ENCODE measurements around the gene UBR1.
"Not testable (repeated sequence)": the region's sequence is repeated elsewhere in the genome, so short reads cannot be mapped to it uniquely, and the experiment has no call there.

Gene UBR1

DNA sequence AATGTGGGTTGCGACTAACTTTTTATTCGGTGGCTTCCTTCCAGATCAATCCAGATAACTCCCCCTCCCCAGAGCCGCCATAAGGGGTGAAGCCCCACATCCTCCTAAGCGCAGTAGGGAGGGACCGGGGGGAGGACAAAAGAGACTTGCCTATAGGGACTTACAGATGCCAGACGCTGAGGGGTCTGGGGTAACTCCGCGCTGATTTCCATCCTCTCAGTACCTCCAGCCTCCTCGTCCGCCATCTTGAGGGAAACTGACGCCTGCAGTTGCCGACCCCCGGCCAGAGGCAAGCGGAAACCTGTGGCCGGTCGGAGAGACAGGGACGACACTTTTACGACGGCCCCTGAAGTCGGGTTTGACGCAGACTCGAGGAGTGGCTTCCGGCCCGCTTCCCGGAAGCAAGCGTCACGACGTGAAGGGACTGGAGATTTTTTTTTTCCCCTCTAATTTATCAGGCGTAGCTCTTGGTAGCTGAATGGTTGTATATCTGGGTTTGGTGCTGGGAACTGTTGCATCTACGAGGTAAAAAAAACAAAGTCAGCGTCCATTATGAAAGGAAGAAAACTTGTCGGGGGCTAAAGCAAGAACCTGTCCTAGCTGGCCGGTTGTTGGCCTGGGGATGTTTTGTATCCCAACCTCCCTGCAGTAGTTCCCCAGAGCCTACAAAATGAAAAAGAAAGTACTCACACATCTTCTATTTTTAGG lies at the start of gene UBR1:
UBR1 (minus strand) TSS at position 261 of the 708 bp plus-strand sequence; CDS start at position 245, 16 bp downstream.
- peak; percentile 94 for FAIRE-seq

DNA sequence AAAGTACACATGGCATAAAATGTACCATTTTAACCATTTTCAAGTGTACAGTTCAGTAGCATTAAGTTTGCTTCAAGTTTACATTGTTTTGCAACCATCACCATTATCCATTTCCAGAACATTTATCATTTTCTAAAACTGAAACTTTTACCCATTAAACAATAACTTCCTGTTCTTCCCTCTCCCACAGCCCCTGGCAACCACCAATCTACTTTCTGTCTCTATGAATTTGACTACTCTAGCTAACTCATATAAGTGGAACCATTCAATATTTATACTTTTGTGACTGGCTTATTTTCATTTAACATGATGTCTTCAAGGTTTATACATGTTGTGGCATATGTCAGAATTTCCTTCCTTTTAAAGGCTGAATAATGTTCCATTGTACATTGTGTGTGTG lies 47.4 kb upstream of the UBR1 start:
- FAIRE-seq, result no peak

DNA sequence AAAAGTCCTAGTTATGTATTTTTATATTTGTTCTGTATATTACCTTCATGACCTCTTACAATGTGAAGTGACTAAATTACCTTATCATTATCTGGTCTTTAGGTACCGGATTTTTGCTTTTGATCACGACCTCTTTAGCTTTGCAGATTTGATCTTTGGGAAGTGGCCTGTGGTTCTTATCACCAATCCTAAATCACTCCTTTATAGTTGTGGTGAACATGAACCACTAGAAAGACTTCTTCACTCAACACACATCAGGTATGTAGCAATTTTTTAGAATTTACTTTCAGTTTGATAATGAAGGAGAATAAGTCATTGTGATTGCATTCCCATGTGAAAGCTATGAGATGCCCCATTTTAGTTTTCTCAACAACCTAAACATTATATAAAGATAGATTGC lies 45.9 kb upstream of the UBR1 start:
- FAIRE-seq, result no peak

GRCh38 chr15:43150191-43150929 lies 44.5 kb upstream of the UBR1 start:
- FAIRE-seq, result no peak

GRCh38 chr15:43146184-43146583 lies 40.3 kb upstream of the UBR1 start:
- FAIRE-seq, result no peak

GRCh38 chr15:43144512-43144911 lies 38.7 kb upstream of the UBR1 start:
- FAIRE-seq, result no peak

DNA sequence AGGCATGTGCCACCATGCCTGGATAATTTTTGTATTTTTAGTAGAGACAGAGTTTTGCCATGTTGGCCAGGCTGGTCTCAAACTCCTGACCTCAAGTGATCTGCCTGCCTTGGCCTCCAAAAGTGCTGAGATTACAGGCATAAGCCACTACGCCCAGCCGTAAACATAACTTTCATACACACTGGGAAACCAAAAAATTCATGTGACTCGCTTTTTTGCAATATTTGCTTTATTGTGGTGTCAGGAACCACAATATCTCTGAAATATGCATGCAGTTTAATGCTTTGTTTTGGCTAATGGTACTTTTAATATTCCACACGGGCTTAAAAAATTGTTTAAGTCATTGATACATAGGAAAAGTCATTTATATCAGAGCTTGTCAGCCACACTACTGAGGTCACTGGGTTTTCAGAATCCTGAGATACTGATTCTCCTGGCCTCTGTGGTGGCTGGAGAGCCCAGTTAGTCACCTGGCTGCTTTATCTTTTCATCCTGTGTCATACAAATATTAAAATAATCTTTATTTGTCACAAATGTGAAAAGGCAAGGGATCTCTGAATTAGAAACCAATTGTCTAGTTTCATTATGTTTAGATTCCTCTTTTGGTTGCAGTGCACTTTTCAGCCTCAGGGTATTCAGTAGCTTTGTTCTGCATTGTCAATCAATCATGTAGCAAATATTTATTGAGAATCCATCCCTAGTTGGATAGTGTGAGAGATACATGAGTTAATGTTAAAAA lies 37.5 kb upstream of the UBR1 start:
- no peak for FAIRE-seq

DNA sequence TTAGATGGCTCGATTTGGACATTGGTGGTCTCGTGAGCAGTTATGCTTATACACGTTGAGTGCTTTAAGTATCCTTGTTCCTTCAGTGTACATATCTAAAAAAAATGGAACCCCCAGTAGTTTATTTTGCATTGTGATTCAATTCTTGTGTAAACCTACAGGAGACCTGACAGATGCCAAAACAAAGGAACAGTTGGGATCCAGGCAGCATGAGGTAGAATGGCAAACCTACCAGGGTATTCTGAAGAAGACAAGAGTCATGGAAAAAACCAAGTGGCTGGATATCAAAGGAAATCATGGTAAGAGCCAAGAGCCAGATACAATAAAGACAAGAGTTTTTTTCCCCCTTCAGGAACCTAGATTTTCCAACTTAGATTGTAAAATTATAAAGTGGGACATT lies 29.5 kb upstream of the UBR1 start:
- no peak for FAIRE-seq

DNA sequence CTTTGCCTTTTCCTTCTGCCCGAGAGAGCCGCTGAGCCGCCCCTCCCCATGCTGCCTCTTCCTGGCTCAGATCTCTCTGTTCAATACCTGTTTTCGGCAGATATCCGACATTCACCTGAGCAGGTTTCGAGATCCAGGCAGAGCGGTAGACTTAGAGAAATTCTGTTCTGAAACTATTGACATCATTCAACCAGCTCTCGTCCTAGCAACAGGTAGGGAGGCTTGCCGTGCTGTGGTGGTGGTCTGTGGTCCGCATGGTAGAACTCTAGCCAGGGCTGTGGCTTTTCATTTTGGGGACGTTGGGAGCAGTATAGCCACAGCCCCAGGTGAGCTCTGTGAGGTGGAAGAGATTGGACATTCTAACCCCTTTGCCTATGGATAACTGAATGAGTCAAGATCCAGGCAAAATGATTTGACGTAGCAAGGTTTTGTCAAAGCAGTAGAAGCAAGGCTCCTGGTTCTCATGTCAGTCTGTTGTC lies 28.4 kb upstream of the UBR1 start:
- FAIRE-seq, result no peak

DNA sequence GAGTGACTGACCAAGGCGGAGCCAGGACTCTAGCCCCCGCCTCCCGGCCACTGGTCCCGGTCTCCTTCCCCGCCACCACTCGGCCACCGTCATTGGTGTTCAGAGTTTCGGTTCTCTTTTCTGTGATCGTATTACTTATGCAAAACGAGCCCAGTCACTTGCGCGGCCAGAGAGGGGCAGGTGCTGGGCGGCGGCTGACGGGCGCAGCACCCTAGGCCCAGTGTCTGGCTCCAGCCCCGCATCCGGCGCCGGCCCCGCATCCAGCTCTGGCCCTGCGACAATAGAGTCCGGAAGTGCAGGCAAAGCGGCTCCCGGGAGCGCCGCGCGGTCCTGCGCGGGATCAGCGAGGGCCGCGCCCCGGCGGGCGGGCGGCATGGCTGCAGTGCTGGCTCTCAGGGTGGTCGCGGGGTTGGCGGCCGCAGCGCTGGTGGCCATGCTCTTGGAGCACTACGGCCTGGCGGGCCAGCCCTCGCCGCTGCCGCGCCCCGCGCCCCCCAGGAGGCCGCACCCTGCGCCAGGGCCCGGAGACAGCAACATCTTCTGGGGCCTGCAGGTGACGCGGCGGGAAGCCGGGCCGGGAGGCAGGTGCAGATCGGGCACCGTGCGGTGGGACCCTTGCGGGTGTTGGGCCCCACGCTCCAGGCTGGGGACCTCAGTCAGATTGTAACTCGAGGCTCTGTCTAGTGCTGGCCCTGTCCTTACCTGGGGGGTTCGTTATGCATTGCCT lies 27.8 kb upstream of the UBR1 start, which contains the start of gene TMEM62:
TMEM62 (plus strand) TSS at position 157 of the 727 bp plus-strand sequence; CDS start at position 374, 217 bp downstream.
- FAIRE-seq, result no peak

GRCh38 chr15:43132830-43133429 lies 27.1 kb upstream of the UBR1 start:
- no peak for FAIRE-seq

GRCh38 chr15:43128980-43129335 lies 23.1 kb upstream of the UBR1 start:
- FAIRE-seq, result no peak

- FAIRE-seq, result not testable (repeated sequence)
These were observed 22.5 kb upstream of the UBR1 start for GRCh38 chr15:43128174-43128979.

- FAIRE-seq, result no peak
These were observed 21.9 kb upstream of the UBR1 start for GRCh38 chr15:43127752-43128151.

DNA sequence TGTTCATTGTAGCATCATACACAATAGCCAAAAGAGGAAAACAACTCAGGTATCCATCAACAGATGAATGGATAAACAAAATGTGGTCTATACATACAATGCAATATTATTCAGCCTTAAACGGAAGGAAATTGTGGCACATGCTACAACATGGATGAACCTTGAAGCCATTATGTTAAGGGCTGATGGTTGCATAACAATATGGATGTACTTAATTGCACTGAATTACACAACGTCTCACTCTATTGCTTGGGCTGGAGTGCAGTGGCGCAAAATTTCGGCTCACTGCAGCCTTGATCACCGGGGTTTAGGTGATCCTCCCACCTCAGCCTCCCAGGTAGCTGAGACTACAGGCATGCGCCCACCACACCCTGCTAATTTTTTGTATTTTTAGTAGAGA lies 20.5 kb upstream of the UBR1 start:
- FAIRE-seq, result no peak

DNA sequence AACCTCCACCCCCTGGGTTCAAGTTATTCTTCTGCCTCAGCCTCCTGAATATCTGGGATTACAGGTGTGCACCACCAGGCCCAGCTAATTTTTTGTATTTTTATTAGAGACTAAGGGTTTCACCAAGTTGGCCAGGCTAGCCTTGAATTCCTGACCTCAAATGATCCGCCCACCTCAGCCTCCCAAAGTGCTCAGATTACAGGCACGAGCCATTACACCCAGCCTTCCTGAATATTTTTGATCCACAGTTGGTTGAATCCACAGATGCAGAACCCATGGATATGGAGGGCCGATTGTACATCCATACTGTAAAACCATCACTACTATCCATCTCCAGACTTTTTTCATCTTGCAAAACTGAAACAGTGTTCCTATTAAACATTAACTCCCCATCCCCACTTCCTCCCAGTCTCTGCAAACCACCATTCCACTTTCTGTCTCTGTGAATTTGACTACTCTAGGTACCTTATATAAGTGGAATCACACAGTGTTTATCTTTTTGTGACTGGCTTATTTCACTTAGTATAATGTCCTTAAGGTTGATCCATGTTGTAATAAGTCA lies 19.3 kb upstream of the UBR1 start:
- no peak for FAIRE-seq

DNA sequence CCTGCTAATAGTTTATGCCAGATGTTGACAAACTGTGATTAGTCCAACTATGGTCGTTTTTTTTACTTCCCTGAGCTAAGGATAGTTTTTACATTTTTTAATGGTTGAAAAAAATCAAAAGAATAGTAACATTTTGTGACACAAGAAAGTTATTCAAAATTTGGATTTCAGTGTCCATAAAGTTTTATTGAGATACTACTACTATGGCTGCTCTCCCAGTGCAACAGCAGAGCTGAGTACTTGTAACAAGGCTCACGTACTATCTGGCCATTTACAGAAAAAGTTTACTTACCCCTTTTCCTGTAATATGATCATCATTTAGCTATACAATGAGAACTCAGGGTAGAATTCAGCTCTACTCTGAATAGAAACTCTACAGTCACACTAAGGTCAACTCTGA lies 16.0 kb upstream of the UBR1 start:
- no peak for FAIRE-seq

GRCh38 chr15:43118829-43119228 lies 13.0 kb upstream of the UBR1 start:
- FAIRE-seq, result no peak

DNA sequence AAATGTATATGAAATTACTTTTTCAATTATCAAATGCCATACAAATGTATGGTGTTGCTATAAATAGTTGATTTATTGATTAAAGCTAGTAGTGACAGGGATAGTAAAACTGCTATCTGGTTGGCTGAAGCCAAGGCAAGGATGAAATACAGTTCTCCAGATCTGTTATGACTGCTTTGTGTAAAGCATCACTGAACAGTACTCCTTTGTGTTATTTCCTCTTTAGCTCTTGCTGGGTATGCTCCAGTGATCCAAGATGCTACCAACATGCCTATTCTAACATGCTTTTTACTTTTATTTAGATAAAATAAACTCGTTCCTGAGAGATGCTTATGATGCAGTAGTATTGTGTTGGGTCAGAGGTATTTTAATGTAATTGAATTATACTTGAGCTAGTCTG lies 12.4 kb upstream of the UBR1 start:
- no peak for FAIRE-seq

DNA sequence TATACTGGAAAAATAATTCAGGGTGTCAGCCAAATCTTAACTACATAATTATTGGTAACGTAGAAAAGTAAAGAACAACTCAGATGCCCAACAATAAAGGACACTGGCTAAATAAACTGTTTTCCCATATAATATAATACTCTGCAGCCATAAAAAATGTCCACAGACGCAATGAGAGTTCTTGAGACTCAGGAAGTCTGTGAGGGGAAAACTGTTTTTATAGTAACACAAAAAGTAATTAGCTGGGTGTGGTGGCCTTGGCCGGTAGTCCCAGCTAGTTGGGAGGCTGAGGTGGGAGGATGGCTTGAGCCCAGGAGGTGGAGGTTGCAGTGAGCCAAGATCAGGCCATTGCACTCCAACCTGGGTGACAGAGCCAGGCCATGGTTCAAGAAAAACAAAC lies 5.5 kb upstream of the UBR1 start:
- no peak for FAIRE-seq

DNA sequence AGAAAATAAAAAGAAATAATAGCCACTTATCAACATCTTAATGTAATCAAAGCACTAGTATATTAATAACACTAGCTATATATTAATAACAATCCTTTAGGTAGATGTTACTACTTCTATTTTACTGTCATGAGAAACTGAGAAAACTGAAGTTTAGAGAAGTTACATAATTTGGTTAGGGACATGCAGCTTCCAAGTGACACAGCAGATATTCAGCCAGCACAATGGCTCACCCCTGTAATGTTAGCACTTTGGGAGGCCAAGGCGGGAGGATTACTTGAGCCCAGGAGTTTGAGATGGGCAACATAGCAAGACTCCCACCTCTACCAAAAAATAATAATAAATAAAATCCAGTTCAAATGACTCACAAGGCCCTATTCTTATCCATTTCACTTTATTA lies 1.9 kb upstream of the UBR1 start:
- no peak for FAIRE-seq

Data from G401.6 (cell line).